Measurements from ENCODE around the gene ANP32E. TPM values are rescaled to one million over a fixed set of nuclear protein-coding genes. Genes with fewer than 3 reads are reported as not detected.

The ANP32E gene
- total RNA-seq, 2 donors from 2014 or later, result 59.2 to 78.1 TPM

DNA sequence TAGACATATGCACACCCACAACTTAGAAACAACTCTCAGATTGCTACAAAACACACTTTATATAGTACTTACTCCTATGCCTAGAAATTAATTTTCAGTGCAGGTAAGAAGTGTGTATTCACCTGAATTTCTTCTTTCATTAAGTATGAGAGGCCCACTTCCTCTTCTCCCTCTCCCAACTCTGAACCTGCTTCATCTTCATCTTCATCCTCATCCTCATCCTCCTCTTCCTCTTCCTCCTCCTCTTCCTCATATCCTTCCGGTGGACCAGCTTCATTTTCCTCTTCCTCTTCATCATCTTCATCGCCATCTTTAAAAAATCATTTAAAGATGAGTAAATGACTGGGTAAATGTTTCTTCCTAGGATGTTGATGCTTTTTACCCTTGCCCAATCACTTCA is 9.4 kb downstream of the ANP32E start:
- Histone ChIP-seq H3K9ac (ENCODE audit: extremely low read depth, low read length, poor library complexity, severe bottlenecking) (no peak overlapping the region), H3K4me3 (ENCODE audit: low read length) (no peak overlapping the region), H3K9me3 (ENCODE audit: control insufficient read depth, low read length) (no peaks in the 10 kb centered on the region), H3K4me1 (ENCODE audit: control insufficient read depth, insufficient read depth, low read length) (no peaks in the 10 kb centered on the region), H3K36me3 (ENCODE audit: control insufficient read depth, insufficient read depth, low read length) (peaks cover 82% of the 10 kb centered on the region), H3K27ac (ENCODE audit: low read depth, low read length) (no peak overlapping the region), H3K27me3 (ENCODE audit: control insufficient read depth, insufficient read depth, low read length, poor library complexity, severe bottlenecking) (no peaks in the 10 kb centered on the region)
- 94% methylated on average over 1 of the region's 2 CpGs; no CpG with 5 or more reads in 1 of the 2 experiments for WGBS, 2 experiments (ENCODE audit: insufficient coverage in 1 of 2, insufficient read length in 1 of 2)
- Mint-ChIP-seq H3K4me3 (no peak overlapping the region), H3K4me1 (no peaks in the 10 kb centered on the region), H3K36me3 (ENCODE audit: low read depth) (peaks cover 67% of the 10 kb centered on the region), H3K27ac (no peak overlapping the region), H3K9me3 (no peaks in the 10 kb centered on the region), H3K27me3 (ENCODE audit: insufficient read depth) (no peaks in the 10 kb centered on the region)
- TF ChIP-seq CTCF (conservative IDR thresholded peaks at IDR 0.05), result no peak
- peak; percentile 0 for DNase-seq

GRCh38 chr1:150225546-150225945 is 10.4 kb downstream of the ANP32E start:
- no peaks in the 10 kb centered on the region for H3K27me3 Mint-ChIP-seq (ENCODE audit: insufficient read depth)
- Histone ChIP-seq H3K4me3 (ENCODE audit: low read length) (no peak overlapping the region), H3K36me3 (ENCODE audit: control insufficient read depth, insufficient read depth, low read length) (peaks cover 76% of the 10 kb centered on the region), H3K27me3 (ENCODE audit: control insufficient read depth, insufficient read depth, low read length, poor library complexity, severe bottlenecking) (no peaks in the 10 kb centered on the region), H3K27ac (ENCODE audit: low read depth, low read length) (no peak overlapping the region), H3K9me3 (ENCODE audit: control insufficient read depth, low read length) (no peaks in the 10 kb centered on the region), H3K4me1 (ENCODE audit: control insufficient read depth, insufficient read depth, low read length) (no peaks in the 10 kb centered on the region), H3K9ac (ENCODE audit: extremely low read depth, low read length, poor library complexity, severe bottlenecking) (no peak overlapping the region)
- no peak overlapping the region for H3K4me3 Mint-ChIP-seq
- peaks cover 62% of the 10 kb centered on the region for H3K36me3 Mint-ChIP-seq (ENCODE audit: low read depth)
- H3K27ac Mint-ChIP-seq, result no peak overlapping the region
- DNase-seq, result no peak
- H3K9me3 Mint-ChIP-seq, result no peaks in the 10 kb centered on the region
- WGBS, 2 experiments (ENCODE audit: insufficient coverage in 1 of 2, insufficient read length in 1 of 2), result 100% methylated on average over 1 of the region's 1 CpG; no CpG with 5 or more reads in 1 of the 2 experiments
- no peaks in the 10 kb centered on the region for H3K4me1 Mint-ChIP-seq
- TF ChIP-seq CTCF (conservative IDR thresholded peaks at IDR 0.05), result no peak

DNA sequence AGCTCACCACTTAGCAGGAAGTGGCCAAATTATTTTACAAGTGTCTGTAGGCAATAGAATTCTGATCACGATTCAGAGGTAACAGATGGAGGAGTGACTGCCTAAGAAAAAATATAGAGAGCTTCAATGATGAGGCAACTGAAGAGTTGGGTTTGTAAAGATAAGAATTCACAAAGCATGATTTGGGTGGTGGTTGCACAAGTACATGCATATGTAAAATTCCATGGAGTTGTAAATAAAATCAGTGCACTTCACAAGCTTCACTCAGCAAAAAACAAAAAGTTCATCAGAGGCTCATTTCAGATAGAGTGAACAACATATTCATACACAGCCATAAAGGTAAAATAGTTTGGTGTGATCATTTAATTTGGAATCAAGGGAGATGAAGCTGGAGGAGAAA is 10.9 kb downstream of the ANP32E start:
- no peak for DNase-seq
- no peak overlapping the region for H3K4me3 ChIP-seq (ENCODE audit: low read length)
- Mint-ChIP-seq H3K4me1 (no peaks in the 10 kb centered on the region), H3K9me3 (no peaks in the 10 kb centered on the region), H3K27ac (no peak overlapping the region), H3K27me3 (ENCODE audit: insufficient read depth) (no peaks in the 10 kb centered on the region), H3K36me3 (ENCODE audit: low read depth) (peaks cover 62% of the 10 kb centered on the region), H3K4me3 (no peak overlapping the region)
- no peaks in the 10 kb centered on the region for H3K9me3 ChIP-seq (ENCODE audit: control insufficient read depth, low read length)
- WGBS, 2 experiments (ENCODE audit: insufficient coverage in 1 of 2, insufficient read length in 1 of 2), result 91 to 100% methylated on average over 1 of the region's 1 CpG
- H3K9ac ChIP-seq (ENCODE audit: extremely low read depth, low read length, poor library complexity, severe bottlenecking), result no peak overlapping the region
- no peaks in the 10 kb centered on the region for H3K27me3 ChIP-seq (ENCODE audit: control insufficient read depth, insufficient read depth, low read length, poor library complexity, severe bottlenecking)
- no peaks in the 10 kb centered on the region for H3K4me1 ChIP-seq (ENCODE audit: control insufficient read depth, insufficient read depth, low read length)
- no peak overlapping the region for H3K27ac ChIP-seq (ENCODE audit: low read depth, low read length)
- peaks cover 76% of the 10 kb centered on the region for H3K36me3 ChIP-seq (ENCODE audit: control insufficient read depth, insufficient read depth, low read length)
- no peak for TF ChIP-seq CTCF (conservative IDR thresholded peaks at IDR 0.05)
